Fibroblast of peridontal ligament (primary cell): ENCODE data around the gene ZNF213.
"Not testable (repeated sequence)": the region's sequence is repeated elsewhere in the genome, so short reads cannot be mapped to it uniquely, and the experiment has no call there.

Source experiments
- DNase-seq: peaks from one replicate; pipeline ENCODE4 v3.0.0-alpha.2; 2010; ENCODE audit errors: extremely low read depth

ZNF213 gene

GRCh38 chr16:3129137-3130131 is 5.4 kb upstream of the ZNF213 start:
- DNase-seq, result peak; percentile 90

GRCh38 chr16:3131755-3132377 is 3.0 kb upstream of the ZNF213 start:
- DNase-seq, result no peak

GRCh38 chr16:3133844-3134243 is 985 bp upstream of the ZNF213 start:
- DNase-seq, result no peak

GRCh38 chr16:3135126-3135715 is 392 bp downstream of the ZNF213 start:
- no peak for DNase-seq

- DNase-seq, result no peak
Observed at GRCh38 chr16:3137267-3137666, 2.4 kb downstream of the ZNF213 start.

GRCh38 chr16:3138342-3138741 is 3.5 kb downstream of the ZNF213 start:
- no peak for DNase-seq

GRCh38 chr16:3138823-3139426 is 4.1 kb downstream of the ZNF213 start:
- DNase-seq, result no peak

- not testable (repeated sequence) for DNase-seq
Observed at GRCh38 chr16:3139561-3139960, 4.7 kb downstream of the ZNF213 start.

GRCh38 chr16:3140603-3141427 is 6.0 kb downstream of the ZNF213 start:
- no peak for DNase-seq

- DNase-seq, result no peak
Observed at GRCh38 chr16:3141781-3142311, 7.0 kb downstream of the ZNF213 start.

GRCh38 chr16:3142327-3142726 is 7.5 kb downstream of the ZNF213 start:
- no peak for DNase-seq

- no peak for DNase-seq
Observed at GRCh38 chr16:3142770-3143169, 7.9 kb downstream of the ZNF213 start.

- no peak for DNase-seq
Observed at GRCh38 chr16:3143189-3143588, 8.4 kb downstream of the ZNF213 start.

- DNase-seq, result no peak
Observed at GRCh38 chr16:3143598-3144320, 8.9 kb downstream of the ZNF213 start.

GRCh38 chr16:3144321-3144983 is 9.6 kb downstream of the ZNF213 start:
- DNase-seq, result no peak

GRCh38 chr16:3145151-3145550 is 10.3 kb downstream of the ZNF213 start:
- DNase-seq, result no peak

- DNase-seq, result no peak
Observed at GRCh38 chr16:3145660-3146059, 10.8 kb downstream of the ZNF213 start.

GRCh38 chr16:3147046-3147756 is 12.4 kb downstream of the ZNF213 start:
- DNase-seq, result no peak

- DNase-seq, result no peak
Observed at GRCh38 chr16:3147757-3148104, 12.9 kb downstream of the ZNF213 start.
